H1 (cell line): ENCODE measurements around the gene HPN. TPM values are rescaled to one million over a fixed set of nuclear protein-coding genes. Genes with fewer than 3 reads are reported as not detected.

Source experiments
- polyA plus RNA-seq, 7 experiments: library from polyadenylated mRNA; depleted of rRNA in 3 of 7; stranded (reverse) in 5 of 7; unstranded in 2 of 7; fragments of >200 nt in 5 of 7; fragments of 200-250 nt in 2 of 7; gene quantifications; 1 replicate in 5 of 7; 2 replicates in 1 of 7; 4 replicates in 1 of 7; pipeline versions ENCODE4 v1.2.1 to v1.2.3, GENCODE V29; 2011 to 2013; ENCODE audit warnings: missing spikeins in 2 of 7, mixed read lengths in 2 of 7
- total RNA-seq: library from RNA; stranded (reverse); fragmentation: NEBNext Ultra II Directional; extraction: Animal tissue kit (Norgen Biotek cat#: 25700); gene quantifications from 2 replicates; pipeline ENCODE4 v1.2.1, GENCODE V29; 2021
- TF ChIP-seq, protein P1 (sequence below): fragments of 300-600 bp; sonication (generic); IDR thresholded peaks from 2 replicates; pipeline ENCODE4 v1.7.1; 2012; ENCODE audit warnings: low read length, moderate library complexity, mild to moderate bottlenecking, inconsistent platforms; ENCODE audit not compliant: insufficient replicate concordance

The HPN gene
- total and polyA plus RNA-seq, 2 of the 8 experiments (the other 6 are each of a cell fraction or from before 2014, with no cell fraction given), result 14.7 to 33.7 TPM

DNA sequence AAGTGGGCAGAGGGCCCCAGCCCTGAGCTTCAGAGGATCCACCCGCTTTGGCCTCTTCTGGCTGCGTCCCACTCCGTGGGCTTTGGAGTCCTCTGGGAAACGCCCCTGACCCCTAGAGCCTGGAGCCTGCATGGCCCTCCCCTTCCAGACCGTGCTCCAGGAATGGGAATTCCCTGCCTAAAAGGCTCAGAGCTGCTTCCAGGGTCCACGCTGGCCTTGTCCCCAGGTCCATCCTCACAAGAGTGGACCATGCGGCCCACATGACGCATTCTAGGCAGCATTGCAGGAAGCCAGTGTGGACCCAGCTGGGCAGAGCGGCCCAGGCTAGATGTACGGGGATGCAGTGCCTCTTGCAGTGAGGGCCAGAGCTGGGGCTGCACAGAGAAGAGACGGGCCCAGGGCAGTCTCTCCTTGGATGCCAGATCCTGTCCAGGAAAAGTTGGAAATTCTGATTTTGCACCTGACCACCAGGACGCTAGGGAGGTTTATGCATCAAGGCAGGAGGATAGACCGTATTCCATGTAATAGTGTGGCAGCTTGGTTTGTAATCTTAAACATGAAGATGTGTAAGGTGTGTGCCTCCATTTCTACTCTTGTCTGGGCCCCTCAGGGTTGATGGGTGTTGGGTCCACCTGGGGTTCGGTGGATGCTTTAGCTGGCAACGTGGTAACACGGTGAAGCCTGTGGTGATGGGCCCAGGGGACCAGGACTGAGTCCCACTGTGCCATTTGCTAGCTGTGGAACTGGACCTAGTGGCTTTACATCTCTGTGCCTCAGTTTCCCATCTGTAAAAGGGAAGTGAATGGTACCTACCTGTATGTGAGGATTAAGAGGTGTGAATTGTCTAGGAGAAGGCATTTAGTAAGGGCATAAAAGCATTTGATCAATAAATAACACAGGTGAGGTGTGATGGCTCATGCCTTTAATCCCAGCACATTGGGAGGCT, 59.3 kb downstream of the HPN start (continued):
- TF ChIP-seq, protein P1, sequence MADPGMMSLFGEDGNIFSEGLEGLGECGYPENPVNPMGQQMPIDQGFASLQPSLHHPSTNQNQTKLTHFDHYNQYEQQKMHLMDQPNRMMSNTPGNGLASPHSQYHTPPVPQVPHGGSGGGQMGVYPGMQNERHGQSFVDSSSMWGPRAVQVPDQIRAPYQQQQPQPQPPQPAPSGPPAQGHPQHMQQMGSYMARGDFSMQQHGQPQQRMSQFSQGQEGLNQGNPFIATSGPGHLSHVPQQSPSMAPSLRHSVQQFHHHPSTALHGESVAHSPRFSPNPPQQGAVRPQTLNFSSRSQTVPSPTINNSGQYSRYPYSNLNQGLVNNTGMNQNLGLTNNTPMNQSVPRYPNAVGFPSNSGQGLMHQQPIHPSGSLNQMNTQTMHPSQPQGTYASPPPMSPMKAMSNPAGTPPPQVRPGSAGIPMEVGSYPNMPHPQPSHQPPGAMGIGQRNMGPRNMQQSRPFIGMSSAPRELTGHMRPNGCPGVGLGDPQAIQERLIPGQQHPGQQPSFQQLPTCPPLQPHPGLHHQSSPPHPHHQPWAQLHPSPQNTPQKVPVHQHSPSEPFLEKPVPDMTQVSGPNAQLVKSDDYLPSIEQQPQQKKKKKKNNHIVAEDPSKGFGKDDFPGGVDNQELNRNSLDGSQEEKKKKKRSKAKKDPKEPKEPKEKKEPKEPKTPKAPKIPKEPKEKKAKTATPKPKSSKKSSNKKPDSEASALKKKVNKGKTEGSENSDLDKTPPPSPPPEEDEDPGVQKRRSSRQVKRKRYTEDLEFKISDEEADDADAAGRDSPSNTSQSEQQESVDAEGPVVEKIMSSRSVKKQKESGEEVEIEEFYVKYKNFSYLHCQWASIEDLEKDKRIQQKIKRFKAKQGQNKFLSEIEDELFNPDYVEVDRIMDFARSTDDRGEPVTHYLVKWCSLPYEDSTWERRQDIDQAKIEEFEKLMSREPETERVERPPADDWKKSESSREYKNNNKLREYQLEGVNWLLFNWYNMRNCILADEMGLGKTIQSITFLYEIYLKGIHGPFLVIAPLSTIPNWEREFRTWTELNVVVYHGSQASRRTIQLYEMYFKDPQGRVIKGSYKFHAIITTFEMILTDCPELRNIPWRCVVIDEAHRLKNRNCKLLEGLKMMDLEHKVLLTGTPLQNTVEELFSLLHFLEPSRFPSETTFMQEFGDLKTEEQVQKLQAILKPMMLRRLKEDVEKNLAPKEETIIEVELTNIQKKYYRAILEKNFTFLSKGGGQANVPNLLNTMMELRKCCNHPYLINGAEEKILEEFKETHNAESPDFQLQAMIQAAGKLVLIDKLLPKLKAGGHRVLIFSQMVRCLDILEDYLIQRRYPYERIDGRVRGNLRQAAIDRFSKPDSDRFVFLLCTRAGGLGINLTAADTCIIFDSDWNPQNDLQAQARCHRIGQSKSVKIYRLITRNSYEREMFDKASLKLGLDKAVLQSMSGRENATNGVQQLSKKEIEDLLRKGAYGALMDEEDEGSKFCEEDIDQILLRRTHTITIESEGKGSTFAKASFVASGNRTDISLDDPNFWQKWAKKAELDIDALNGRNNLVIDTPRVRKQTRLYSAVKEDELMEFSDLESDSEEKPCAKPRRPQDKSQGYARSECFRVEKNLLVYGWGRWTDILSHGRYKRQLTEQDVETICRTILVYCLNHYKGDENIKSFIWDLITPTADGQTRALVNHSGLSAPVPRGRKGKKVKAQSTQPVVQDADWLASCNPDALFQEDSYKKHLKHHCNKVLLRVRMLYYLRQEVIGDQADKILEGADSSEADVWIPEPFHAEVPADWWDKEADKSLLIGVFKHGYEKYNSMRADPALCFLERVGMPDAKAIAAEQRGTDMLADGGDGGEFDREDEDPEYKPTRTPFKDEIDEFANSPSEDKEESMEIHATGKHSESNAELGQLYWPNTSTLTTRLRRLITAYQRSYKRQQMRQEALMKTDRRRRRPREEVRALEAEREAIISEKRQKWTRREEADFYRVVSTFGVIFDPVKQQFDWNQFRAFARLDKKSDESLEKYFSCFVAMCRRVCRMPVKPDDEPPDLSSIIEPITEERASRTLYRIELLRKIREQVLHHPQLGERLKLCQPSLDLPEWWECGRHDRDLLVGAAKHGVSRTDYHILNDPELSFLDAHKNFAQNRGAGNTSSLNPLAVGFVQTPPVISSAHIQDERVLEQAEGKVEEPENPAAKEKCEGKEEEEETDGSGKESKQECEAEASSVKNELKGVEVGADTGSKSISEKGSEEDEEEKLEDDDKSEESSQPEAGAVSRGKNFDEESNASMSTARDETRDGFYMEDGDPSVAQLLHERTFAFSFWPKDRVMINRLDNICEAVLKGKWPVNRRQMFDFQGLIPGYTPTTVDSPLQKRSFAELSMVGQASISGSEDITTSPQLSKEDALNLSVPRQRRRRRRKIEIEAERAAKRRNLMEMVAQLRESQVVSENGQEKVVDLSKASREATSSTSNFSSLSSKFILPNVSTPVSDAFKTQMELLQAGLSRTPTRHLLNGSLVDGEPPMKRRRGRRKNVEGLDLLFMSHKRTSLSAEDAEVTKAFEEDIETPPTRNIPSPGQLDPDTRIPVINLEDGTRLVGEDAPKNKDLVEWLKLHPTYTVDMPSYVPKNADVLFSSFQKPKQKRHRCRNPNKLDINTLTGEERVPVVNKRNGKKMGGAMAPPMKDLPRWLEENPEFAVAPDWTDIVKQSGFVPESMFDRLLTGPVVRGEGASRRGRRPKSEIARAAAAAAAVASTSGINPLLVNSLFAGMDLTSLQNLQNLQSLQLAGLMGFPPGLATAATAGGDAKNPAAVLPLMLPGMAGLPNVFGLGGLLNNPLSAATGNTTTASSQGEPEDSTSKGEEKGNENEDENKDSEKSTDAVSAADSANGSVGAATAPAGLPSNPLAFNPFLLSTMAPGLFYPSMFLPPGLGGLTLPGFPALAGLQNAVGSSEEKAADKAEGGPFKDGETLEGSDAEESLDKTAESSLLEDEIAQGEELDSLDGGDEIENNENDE, result peak; percentile 98
